Activated CD4-positive, alpha-beta T cell treated with anti-CD3 and anti-CD28 coated beads, Interleukin-2, amount 10 ng/mL, durations not matched to agents 7 days and 5 days (primary cell): Measurements from ENCODE around the gene NAALAD2. TPM values are rescaled to one million over a fixed set of nuclear protein-coding genes. Genes with fewer than 3 reads are reported as not detected.
"Not testable (repeated sequence)": the region's sequence is repeated elsewhere in the genome, so short reads cannot be mapped to it uniquely, and the experiment has no call there.

Experiments
- CTCF ChIA-PET: fragments of 350-600 bp; sonication (Branson Sonifier 250); formaldehyde crosslinking; loops from one replicate; lab custom pipeline; 2021; ENCODE audit warnings: antibody characterized with exemption; lab: Charles Lee
- POLR2A ChIA-PET: fragments of 350-600 bp; sonication (Branson Sonifier 250); formaldehyde crosslinking; loops from one replicate; lab custom pipeline; 2021; ENCODE audit warnings: antibody characterized with exemption; lab: Charles Lee
- DNase-seq: peaks from one replicate; pipeline ENCODE4 v3.0.0-alpha.2; 2020
- H3K27ac Mint-ChIP-seq: one replicate; pipeline ENCODE4 v1.8.0; 2021; ENCODE audit warnings: mild to moderate bottlenecking, moderate library complexity, mixed read lengths
- H3K27me3 Mint-ChIP-seq: one replicate; pipeline ENCODE4 v1.8.0; 2021; ENCODE audit warnings: mixed read lengths
- H3K36me3 Mint-ChIP-seq: one replicate; pipeline ENCODE4 v1.8.0; 2021; ENCODE audit warnings: low read depth, mixed read lengths
- H3K4me1 Mint-ChIP-seq: one replicate; pipeline ENCODE4 v1.8.0; 2021; ENCODE audit warnings: mixed read lengths
- H3K4me3 Mint-ChIP-seq: one replicate; pipeline ENCODE4 v1.8.0; 2021; ENCODE audit warnings: mild to moderate bottlenecking, moderate library complexity, mixed read lengths
- H3K9me3 Mint-ChIP-seq: one replicate; pipeline ENCODE4 v1.8.0; 2021; ENCODE audit warnings: mixed read lengths
- total RNA-seq, 2 experiments: library from RNA; stranded (reverse); gene quantifications; one replicate each; pipeline ENCODE4 v1.2.3, GENCODE V29; 2021

NAALAD2 gene
- total RNA-seq, 2 experiments from 2014 or later = not detected

GRCh38 chr11:90166982-90167573 is 32.6 kb downstream of the NAALAD2 start:
- POLR2A ChIA-PET = interaction anchor here (0.6 kb wide), 1 partner anchor 729 kb away, joined by 4 read pairs; no protein-coding TSS in a partner anchor
- H3K4me3 Mint-ChIP-seq, DNase-seq: not testable (repeated sequence)

GRCh38 chr11:90167704-90168103 is 33.2 kb downstream of the NAALAD2 start:
- H3K27ac Mint-ChIP-seq, H3K4me3 Mint-ChIP-seq, DNase-seq, POLR2A ChIA-PET, H3K4me1 Mint-ChIP-seq, H3K36me3 Mint-ChIP-seq, H3K9me3 Mint-ChIP-seq, H3K27me3 Mint-ChIP-seq: not testable (repeated sequence)
- CTCF ChIA-PET = interaction anchor here (0.8 kb wide), 1 partner anchor 18 kb away, joined by 3 read pairs; no protein-coding TSS in a partner anchor

More at GRCh38 chr11:90166982-90167573, 32.6 kb downstream of the NAALAD2 start:
- H3K4me1 Mint-ChIP-seq, H3K27me3 Mint-ChIP-seq, H3K9me3 Mint-ChIP-seq, H3K27ac Mint-ChIP-seq, CTCF ChIA-PET, H3K36me3 Mint-ChIP-seq: not testable (repeated sequence)

- POLR2A ChIA-PET = no interaction called here
- CTCF ChIA-PET = no interaction called here
- H3K27me3 Mint-ChIP-seq = peaks cover 5% of the 10 kb centered on the region
These were observed 34.1 kb downstream of the NAALAD2 start for GRCh38 chr11:90168571-90168970.

GRCh38 chr11:90171359-90171758 is 36.9 kb downstream of the NAALAD2 start:
- Mint-ChIP-seq H3K27me3 (peaks cover 5% of the 10 kb centered on the region), H3K4me3 (no peak overlapping the region), H3K4me1 (no peaks in the 10 kb centered on the region), H3K27ac (no peak overlapping the region), H3K9me3 (no peaks in the 10 kb centered on the region), H3K36me3 (no peaks in the 10 kb centered on the region)
- ChIA-PET CTCF (no interaction called here), POLR2A (no interaction called here)
- no peak for DNase-seq

More at GRCh38 chr11:90168571-90168970, 34.1 kb downstream of the NAALAD2 start:
- H3K9me3 Mint-ChIP-seq = no peaks in the 10 kb centered on the region
- no peak for DNase-seq
- no peaks in the 10 kb centered on the region for H3K36me3 Mint-ChIP-seq
- H3K27ac Mint-ChIP-seq = no peak overlapping the region
- H3K4me3 Mint-ChIP-seq = no peak overlapping the region
- H3K4me1 Mint-ChIP-seq = no peaks in the 10 kb centered on the region

- H3K27me3 Mint-ChIP-seq = no peaks in the 10 kb centered on the region
- no peak overlapping the region for H3K4me3 Mint-ChIP-seq
- DNase-seq = no peak
- H3K4me1 Mint-ChIP-seq = no peaks in the 10 kb centered on the region
- no peaks in the 10 kb centered on the region for H3K36me3 Mint-ChIP-seq
- H3K9me3 Mint-ChIP-seq = no peaks in the 10 kb centered on the region
- CTCF ChIA-PET = no interaction called here
- H3K27ac Mint-ChIP-seq = no peak overlapping the region
- POLR2A ChIA-PET = no interaction called here
These were observed 41.6 kb downstream of the NAALAD2 start for GRCh38 chr11:90176069-90176468.

GRCh38 chr11:90178751-90179150 is 44.3 kb downstream of the NAALAD2 start:
- Mint-ChIP-seq H3K4me1 (no peaks in the 10 kb centered on the region), H3K27me3 (peaks cover 2% of the 10 kb centered on the region), H3K9me3 (no peaks in the 10 kb centered on the region), H3K36me3 (no peaks in the 10 kb centered on the region), H3K4me3 (no peak overlapping the region), H3K27ac (no peak overlapping the region)
- DNase-seq = no peak
- ChIA-PET CTCF (no interaction called here), POLR2A (no interaction called here)

- H3K36me3 Mint-ChIP-seq = no peaks in the 10 kb centered on the region
- no peak overlapping the region for H3K27ac Mint-ChIP-seq
- CTCF ChIA-PET = no interaction called here
- no peaks in the 10 kb centered on the region for H3K9me3 Mint-ChIP-seq
- H3K27me3 Mint-ChIP-seq = peaks cover 2% of the 10 kb centered on the region
- POLR2A ChIA-PET = no interaction called here
- DNase-seq = no peak
- no peak overlapping the region for H3K4me3 Mint-ChIP-seq
- no peaks in the 10 kb centered on the region for H3K4me1 Mint-ChIP-seq
These were observed 45.5 kb downstream of the NAALAD2 start for GRCh38 chr11:90179923-90180322.

- H3K27me3 Mint-ChIP-seq = peaks cover under 1% of the 10 kb centered on the region
- no peak for DNase-seq
- H3K4me1 Mint-ChIP-seq = no peaks in the 10 kb centered on the region
- POLR2A ChIA-PET = no interaction called here
- peaks cover 7% of the 10 kb centered on the region for H3K36me3 Mint-ChIP-seq
- CTCF ChIA-PET = no interaction called here
- H3K4me3 Mint-ChIP-seq = no peak overlapping the region
- H3K27ac Mint-ChIP-seq = no peak overlapping the region
- no peaks in the 10 kb centered on the region for H3K9me3 Mint-ChIP-seq
These were observed 53.4 kb downstream of the NAALAD2 start for GRCh38 chr11:90187839-90188238.

GRCh38 chr11:90189011-90189410 is 54.5 kb downstream of the NAALAD2 start:
- DNase-seq = no peak
- Mint-ChIP-seq H3K36me3 (peaks cover 7% of the 10 kb centered on the region), H3K9me3 (no peaks in the 10 kb centered on the region), H3K4me1 (no peaks in the 10 kb centered on the region), H3K27me3 (no peaks in the 10 kb centered on the region), H3K27ac (no peak overlapping the region), H3K4me3 (no peak overlapping the region)
- ChIA-PET CTCF (interaction anchor here (1.0 kb wide), 1 partner anchor 9 kb away, joined by 3 read pairs; no protein-coding TSS in a partner anchor), POLR2A (no interaction called here)

- ChIA-PET POLR2A (no interaction called here), CTCF (no interaction called here)
- no peak for DNase-seq
- Mint-ChIP-seq H3K27me3 (no peaks in the 10 kb centered on the region), H3K27ac (no peak overlapping the region), H3K9me3 (no peaks in the 10 kb centered on the region), H3K4me1 (no peaks in the 10 kb centered on the region), H3K36me3 (peaks cover 15% of the 10 kb centered on the region), H3K4me3 (no peak overlapping the region)
These were observed 58.6 kb downstream of the NAALAD2 start for GRCh38 chr11:90192869-90193582.

- POLR2A ChIA-PET = interaction anchor here (0.6 kb wide), 1 partner anchor 1816 kb away, joined by 3 read pairs; no protein-coding TSS in a partner anchor
These were observed 62.9 kb downstream of the NAALAD2 start for GRCh38 chr11:90197377-90197776.

GRCh38 chr11:90202342-90202741 is 67.9 kb downstream of the NAALAD2 start:
- Mint-ChIP-seq H3K27ac (peak overlapping the region; percentile 74), H3K4me1 (peaks cover 10% of the 10 kb centered on the region), H3K4me3 (no peak overlapping the region), H3K27me3 (no peaks in the 10 kb centered on the region), H3K36me3 (peaks cover 38% of the 10 kb centered on the region), H3K9me3 (no peaks in the 10 kb centered on the region)
- CTCF ChIA-PET = no interaction called here
- no peak for DNase-seq
- POLR2A ChIA-PET = no interaction called here

More at GRCh38 chr11:90197377-90197776, 62.9 kb downstream of the NAALAD2 start:
- Mint-ChIP-seq H3K9me3 (no peaks in the 10 kb centered on the region), H3K4me1 (peaks cover 4% of the 10 kb centered on the region), H3K27me3 (no peaks in the 10 kb centered on the region), H3K27ac (no peak overlapping the region), H3K4me3 (no peak overlapping the region), H3K36me3 (peaks cover 21% of the 10 kb centered on the region)
- DNase-seq = no peak
- CTCF ChIA-PET = no interaction called here

GRCh38 chr11:90204407-90204806 is 69.9 kb downstream of the NAALAD2 start:
- H3K4me1 Mint-ChIP-seq = peaks cover 10% of the 10 kb centered on the region
- no peak overlapping the region for H3K27ac Mint-ChIP-seq
- CTCF ChIA-PET = interaction anchor here (0.8 to 2.1 kb wide), 4 partner anchors 13 to 25 kb away, joined by 3 to 5 read pairs (median 4); partner anchors contain the start of gene CHORDC1
- H3K9me3 Mint-ChIP-seq = no peaks in the 10 kb centered on the region
- no peak for DNase-seq
- H3K36me3 Mint-ChIP-seq = peaks cover 43% of the 10 kb centered on the region
- no peaks in the 10 kb centered on the region for H3K27me3 Mint-ChIP-seq
- no peak overlapping the region for H3K4me3 Mint-ChIP-seq
- POLR2A ChIA-PET = no interaction called here
